GM21526 (cell line): ENCODE results near the gene LTC4S.

Experiments
- ATAC-seq: cut with Tn5 transposase; IDR thresholded peaks from one replicate; pipeline ENCODE4 v1.9.1; 2021; ENCODE audit warnings: moderate library complexity; ENCODE audit not compliant: unreplicated experiment, low FRiP score

The LTC4S gene

GRCh38 chr5:179794171-179794570 lies 385 bp downstream of the LTC4S start:
- no peak for ATAC-seq

GRCh38 chr5:179794575-179794974 lies 789 bp downstream of the LTC4S start:
- no peak for ATAC-seq

- ATAC-seq: no peak
Observed at GRCh38 chr5:179795049-179795862, 1.5 kb downstream of the LTC4S start.

- peak; percentile 64 for ATAC-seq
Observed at GRCh38 chr5:179795863-179796833, 2.4 kb downstream of the LTC4S start.

GRCh38 chr5:179796877-179797608 lies 3.3 kb downstream of the LTC4S start:
- no peak for ATAC-seq

- no peak for ATAC-seq
Observed at GRCh38 chr5:179797741-179798140, 4.0 kb downstream of the LTC4S start.

- ATAC-seq: no peak
Observed at GRCh38 chr5:179798144-179798770, 4.5 kb downstream of the LTC4S start.

GRCh38 chr5:179798771-179799643 lies 5.2 kb downstream of the LTC4S start:
- ATAC-seq: no peak

- no peak for ATAC-seq
Observed at GRCh38 chr5:179799644-179799973, 5.8 kb downstream of the LTC4S start.

GRCh38 chr5:179800071-179800695 lies 6.4 kb downstream of the LTC4S start:
- ATAC-seq: no peak

- no peak for ATAC-seq
Observed at GRCh38 chr5:179800696-179801201, 7.0 kb downstream of the LTC4S start.

GRCh38 chr5:179801304-179802206 lies 7.8 kb downstream of the LTC4S start:
- peak; percentile 40 for ATAC-seq

GRCh38 chr5:179802207-179802883 lies 8.6 kb downstream of the LTC4S start:
- ATAC-seq: no peak

- no peak for ATAC-seq
Observed at GRCh38 chr5:179802950-179803562, 9.3 kb downstream of the LTC4S start.

GRCh38 chr5:179803651-179804554 lies 10.1 kb downstream of the LTC4S start:
- ATAC-seq: no peak

GRCh38 chr5:179804555-179804947 lies 10.8 kb downstream of the LTC4S start:
- no peak for ATAC-seq
